Fibroblast of pulmonary artery (primary cell): ENCODE results near the gene BLVRB.

Source experiments
- DNase-seq: peaks from one replicate; pipeline ENCODE4 v3.0.0-alpha.2; 2010; ENCODE audit warnings: low read depth
- H3K4me3 ChIP-seq: replicated peaks from 2 replicates; pipeline ENCODE4 v1.5.1; 2011; ENCODE audit warnings: low read depth, mild to moderate bottlenecking, control low read depth, low read length, moderate library complexity
- CTCF ChIP-seq: IDR thresholded peaks from 2 replicates; pipeline ENCODE4 v1.5.1; 2011; ENCODE audit warnings: mild to moderate bottlenecking, control low read depth, low read length, inconsistent platforms; ENCODE audit errors: missing control alignments

BLVRB gene

DNA sequence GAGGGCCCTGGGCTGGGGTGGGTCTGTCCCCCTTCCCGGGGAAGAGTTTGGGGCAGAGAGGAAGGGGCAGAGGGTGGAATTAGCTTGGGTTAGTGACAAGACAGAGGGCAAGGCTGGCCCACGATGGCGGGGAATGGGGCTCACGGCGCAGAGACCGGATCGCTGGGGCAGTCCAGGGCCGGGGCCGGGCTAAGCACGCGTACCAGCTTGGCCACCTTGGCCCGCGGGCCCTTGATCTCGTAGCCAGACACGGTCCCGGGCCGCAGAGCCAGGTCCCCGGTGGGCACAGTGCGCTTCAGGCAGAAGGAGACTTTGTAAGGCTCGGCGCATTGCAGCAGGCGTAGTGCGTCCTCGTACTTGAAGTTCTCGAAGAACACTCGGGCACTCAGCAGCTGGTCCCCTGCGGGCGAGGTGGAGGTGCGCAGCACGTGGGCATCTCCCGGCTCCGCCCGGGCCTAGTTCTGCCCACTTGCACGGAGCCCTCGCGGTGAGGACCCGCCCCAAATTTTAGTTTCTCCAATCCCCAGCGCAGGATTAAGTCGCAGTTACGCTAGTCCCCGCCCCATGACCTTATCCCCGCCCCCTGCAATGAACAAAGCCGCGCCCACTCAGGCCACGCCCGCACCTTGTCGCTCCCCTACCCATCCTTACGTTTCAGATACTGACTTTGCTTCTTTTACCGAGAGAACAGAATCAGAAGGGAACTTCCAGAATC, 67.0 kb downstream of the BLVRB start:
- H3K4me3 ChIP-seq, result no peak overlapping the region
- no peak for TF ChIP-seq CTCF
- no peak for DNase-seq
